Sciatic nerve (tissue), 2 donors: ENCODE data around the gene MED9. TPM values are rescaled to one million over a fixed set of nuclear protein-coding genes. Genes with fewer than 3 reads are reported as not detected.
"Not testable (repeated sequence)": the region's sequence is repeated elsewhere in the genome, so short reads cannot be mapped to it uniquely, and the experiment has no call there.

Experiments
- ATAC-seq: fragments of 200-7000 bp; cut with Tn5 transposase; one replicate; pipeline ENCODE4 v1.9.1; 2020; ENCODE audit warnings: mild to moderate bottlenecking, moderate library complexity
- DNase-seq: peaks from one replicate; pipeline ENCODE4 v3.0.0-alpha.2; 2020; ENCODE audit warnings: low spot score
- intact Hi-C: fragments of 100-400 bp; cut with DNase I; formaldehyde crosslinking; loops from one replicate; pipeline ENCODE4 v1.14.2; 2022
- total RNA-seq: library from RNA; stranded (reverse); fragmentation: NEBNext Ultra II Directional; extraction: Animal tissue kit (Norgen Biotek cat#: 25700); gene quantifications from one replicate; pipeline ENCODE4 v1.2.1, GENCODE V29; 2021
- donor health status: DM: no; HTN: no; CAD: no.
- donor health status: DM: no; HTN: no; CAD: no.

Gene MED9
- total RNA-seq, 1 donor from 2014 or later: 13.7 TPM

- DNase-seq (no peak), ATAC-seq (no peak)
- intact Hi-C loops: loop anchor here (10.0 kb wide), 1 partner anchor 934 kb away; no protein-coding TSS in a partner anchor
These were observed 28.1 kb upstream of the MED9 start for GRCh38 chr17:17448723-17449122.

GRCh38 chr17:17453088-17453487 is 23.7 kb upstream of the MED9 start:
- ATAC-seq (no peak), DNase-seq (no peak)
- intact Hi-C loops: no loop called here

GRCh38 chr17:17454276-17454675 is 22.5 kb upstream of the MED9 start:
- DNase-seq: no peak
- no peak for ATAC-seq
- intact Hi-C loops: no loop called here

- DNase-seq, intact Hi-C loops, ATAC-seq: not testable (repeated sequence)
These were observed 22.1 kb upstream of the MED9 start for GRCh38 chr17:17454700-17455099.

GRCh38 chr17:17455173-17455572 is 21.6 kb upstream of the MED9 start:
- intact Hi-C loops: no loop called here
- ATAC-seq: no peak

GRCh38 chr17:17456251-17456650 is 20.5 kb upstream of the MED9 start:
- intact Hi-C loops: no loop called here

More at GRCh38 chr17:17455173-17455572, 21.6 kb upstream of the MED9 start:
- no peak for DNase-seq

GRCh38 chr17:17457680-17458079 is 19.1 kb upstream of the MED9 start:
- DNase-seq (no peak), ATAC-seq (no peak)
- intact Hi-C loops: no loop called here

More at GRCh38 chr17:17456251-17456650, 20.5 kb upstream of the MED9 start:
- DNase-seq: no peak
- ATAC-seq: no peak

GRCh38 chr17:17460038-17460437 is 16.8 kb upstream of the MED9 start:
- ATAC-seq: no peak
- DNase-seq: no peak
- intact Hi-C loops: no loop called here

- ATAC-seq (no peak), DNase-seq (no peak)
- intact Hi-C loops: no loop called here
These were observed 14.6 kb upstream of the MED9 start for GRCh38 chr17:17462048-17462824.

GRCh38 chr17:17463821-17464220 is 13.0 kb upstream of the MED9 start:
- intact Hi-C loops: no loop called here
- no peak for DNase-seq
- no peak for ATAC-seq

- DNase-seq, intact Hi-C loops, ATAC-seq: not testable (repeated sequence)
These were observed 10.9 kb upstream of the MED9 start for GRCh38 chr17:17465878-17466277.

GRCh38 chr17:17466511-17466910 is 10.3 kb upstream of the MED9 start:
- no peak for ATAC-seq
- intact Hi-C loops: no loop called here
- DNase-seq: no peak

- intact Hi-C loops: no loop called here
- no peak for ATAC-seq
- no peak for DNase-seq
These were observed 9.8 kb upstream of the MED9 start for GRCh38 chr17:17467016-17467415.

- ATAC-seq (no peak), DNase-seq (no peak)
- intact Hi-C loops: no loop called here
These were observed 9.1 kb upstream of the MED9 start for GRCh38 chr17:17467720-17468119.

- DNase-seq: no peak
- intact Hi-C loops: no loop called here
- ATAC-seq: no peak
These were observed 8.4 kb upstream of the MED9 start for GRCh38 chr17:17468217-17469010.

- ATAC-seq: no peak
- intact Hi-C loops: no loop called here
- no peak for DNase-seq
These were observed 7.4 kb upstream of the MED9 start for GRCh38 chr17:17469358-17469757.

GRCh38 chr17:17469996-17470395 is 6.8 kb upstream of the MED9 start:
- no peak for DNase-seq
- intact Hi-C loops: no loop called here

GRCh38 chr17:17472333-17472920 is 4.4 kb upstream of the MED9 start:
- ATAC-seq: no peak
- DNase-seq: no peak
- intact Hi-C loops: no loop called here

More at GRCh38 chr17:17469996-17470395, 6.8 kb upstream of the MED9 start:
- no peak for ATAC-seq

GRCh38 chr17:17474341-17474740 is 2.5 kb upstream of the MED9 start:
- DNase-seq (no peak), ATAC-seq (no peak)
- intact Hi-C loops: no loop called here

GRCh38 chr17:17479209-17479608 is 2.4 kb downstream of the MED9 start:
- DNase-seq: no peak
- intact Hi-C loops: no loop called here
- ATAC-seq: no peak
